ENCODE measurements around the gene IL22RA1. TPM values are rescaled to one million over a fixed set of nuclear protein-coding genes. Genes with fewer than 3 reads are reported as not detected.

The IL22RA1 gene
- total and polyA plus RNA-seq, 9 of the 15 experiments (the other 6 are each of a cell fraction or from before 2014, with no cell fraction given), result not detected

- peaks cover 12% of the 10 kb centered on the region for H4K20me1 ChIP-seq (replicated peaks; ENCODE audit: control insufficient read depth, insufficient read depth, low read length)
- no peak overlapping the region for H3K27ac ChIP-seq (ENCODE audit: extremely low read depth, low read depth, low read length)
- WGBS (ENCODE audit: insufficient coverage, low coverage, missing lambda C conversion rate), result 2% methylated on average over 14 of the region's 14 CpGs
- no peak overlapping the region for H3K4me3 ChIP-seq
- intact Hi-C loops (cut with micrococcal nuclease) (no loop called here), in situ Hi-C loops (cut with MboI) (no loop called here)
- H2AFZ ChIP-seq (ENCODE audit: low read depth, low read length), result no peak overlapping the region
- TF ChIP-seq THAP7 (CRISPR knock-in tag; IDR thresholded peaks at IDR 0.05) (no peak), JUNB (CRISPR knock-in tag; conservative IDR thresholded peaks at IDR 0.05) (no peak), SMC3 (conservative IDR thresholded peaks at IDR 0.05; ENCODE audit: insufficient read depth, low read depth, low read length) (no peak), MCM3 (IDR thresholded peaks at IDR 0.05) (no peak), ZBTB12 (CRISPR knock-in tag; IDR thresholded peaks at IDR 0.05) (no peak), CHD1 (IDR thresholded peaks at IDR 0.05; ENCODE audit: low read length) (no peak), ZNF239 (CRISPR knock-in tag; IDR thresholded peaks at IDR 0.05) (no peak), SMARCA5 (IDR thresholded peaks at IDR 0.05) (no peak)
- TF ChIP-seq, protein P1, sequence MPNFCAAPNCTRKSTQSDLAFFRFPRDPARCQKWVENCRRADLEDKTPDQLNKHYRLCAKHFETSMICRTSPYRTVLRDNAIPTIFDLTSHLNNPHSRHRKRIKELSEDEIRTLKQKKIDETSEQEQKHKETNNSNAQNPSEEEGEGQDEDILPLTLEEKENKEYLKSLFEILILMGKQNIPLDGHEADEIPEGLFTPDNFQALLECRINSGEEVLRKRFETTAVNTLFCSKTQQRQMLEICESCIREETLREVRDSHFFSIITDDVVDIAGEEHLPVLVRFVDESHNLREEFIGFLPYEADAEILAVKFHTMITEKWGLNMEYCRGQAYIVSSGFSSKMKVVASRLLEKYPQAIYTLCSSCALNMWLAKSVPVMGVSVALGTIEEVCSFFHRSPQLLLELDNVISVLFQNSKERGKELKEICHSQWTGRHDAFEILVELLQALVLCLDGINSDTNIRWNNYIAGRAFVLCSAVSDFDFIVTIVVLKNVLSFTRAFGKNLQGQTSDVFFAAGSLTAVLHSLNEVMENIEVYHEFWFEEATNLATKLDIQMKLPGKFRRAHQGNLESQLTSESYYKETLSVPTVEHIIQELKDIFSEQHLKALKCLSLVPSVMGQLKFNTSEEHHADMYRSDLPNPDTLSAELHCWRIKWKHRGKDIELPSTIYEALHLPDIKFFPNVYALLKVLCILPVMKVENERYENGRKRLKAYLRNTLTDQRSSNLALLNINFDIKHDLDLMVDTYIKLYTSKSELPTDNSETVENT (CRISPR knock-in tag; IDR thresholded peaks at IDR 0.05), result no peak
- peak overlapping the region in 1 of 2 experiments; percentile 6; a peak in 1 of 4 replicates for H3K9ac ChIP-seq (ENCODE audit: insufficient read depth in 1 of 2, low read depth in 2 of 2, low read length in 2 of 2)
- no peaks in the 10 kb centered on the region for H3K36me3 ChIP-seq (ENCODE audit: control insufficient read depth, insufficient read depth, low read length)
- H3K27me3 ChIP-seq (ENCODE audit: control insufficient read depth in 2 of 2, insufficient read depth in 2 of 2, low read length in 2 of 2), result peaks cover 43 to 91% of the 10 kb centered on the region in 2 experiments; a peak in 4 of 5 replicates
- BruUV-seq (replicated peaks), result no TSS peak
- H3K79me2 ChIP-seq (ENCODE audit: control insufficient read depth, insufficient read depth, low read length), result no peaks in the 10 kb centered on the region
- CTCF ChIA-PET (ENCODE audit: low intra/inter-chr PET ratio), result no interaction called here
- no peaks in the 10 kb centered on the region for H3K9me3 ChIP-seq (replicated peaks; ENCODE audit: control insufficient read depth, insufficient read depth, low read depth, low read length)
- no peaks in the 10 kb centered on the region for H3K9me1 ChIP-seq (ENCODE audit: control insufficient read depth, insufficient read depth, low read length)
- FAIRE-seq (no peak), ATAC-seq (no peak), DNase-seq (ENCODE audit: extremely low read depth in 1 of 4, low spot score in 3 of 4) (no peak)
- no peak overlapping the region for H3K4me2 ChIP-seq (ENCODE audit: insufficient read depth, low read length)
- POLR2A ChIA-PET, result interaction anchor here (0.7 to 1.4 kb wide), 2 partner anchors 10 to 11 kb away, joined by 4 to 7 read pairs; no protein-coding TSS in a partner anchor
- H3K4me1 ChIP-seq (replicated peaks in 1 of 2; ENCODE audit: control insufficient read depth in 2 of 2, insufficient read depth in 2 of 2, low read length in 2 of 2), result no peaks in the 10 kb centered on the region
Observed at GRCh38 chr1:24089743-24090555, 53.0 kb downstream of the IL22RA1 start.

Measured in K562 (cell line).